ENCODE measurements around the gene NOTCH1.

DNA sequence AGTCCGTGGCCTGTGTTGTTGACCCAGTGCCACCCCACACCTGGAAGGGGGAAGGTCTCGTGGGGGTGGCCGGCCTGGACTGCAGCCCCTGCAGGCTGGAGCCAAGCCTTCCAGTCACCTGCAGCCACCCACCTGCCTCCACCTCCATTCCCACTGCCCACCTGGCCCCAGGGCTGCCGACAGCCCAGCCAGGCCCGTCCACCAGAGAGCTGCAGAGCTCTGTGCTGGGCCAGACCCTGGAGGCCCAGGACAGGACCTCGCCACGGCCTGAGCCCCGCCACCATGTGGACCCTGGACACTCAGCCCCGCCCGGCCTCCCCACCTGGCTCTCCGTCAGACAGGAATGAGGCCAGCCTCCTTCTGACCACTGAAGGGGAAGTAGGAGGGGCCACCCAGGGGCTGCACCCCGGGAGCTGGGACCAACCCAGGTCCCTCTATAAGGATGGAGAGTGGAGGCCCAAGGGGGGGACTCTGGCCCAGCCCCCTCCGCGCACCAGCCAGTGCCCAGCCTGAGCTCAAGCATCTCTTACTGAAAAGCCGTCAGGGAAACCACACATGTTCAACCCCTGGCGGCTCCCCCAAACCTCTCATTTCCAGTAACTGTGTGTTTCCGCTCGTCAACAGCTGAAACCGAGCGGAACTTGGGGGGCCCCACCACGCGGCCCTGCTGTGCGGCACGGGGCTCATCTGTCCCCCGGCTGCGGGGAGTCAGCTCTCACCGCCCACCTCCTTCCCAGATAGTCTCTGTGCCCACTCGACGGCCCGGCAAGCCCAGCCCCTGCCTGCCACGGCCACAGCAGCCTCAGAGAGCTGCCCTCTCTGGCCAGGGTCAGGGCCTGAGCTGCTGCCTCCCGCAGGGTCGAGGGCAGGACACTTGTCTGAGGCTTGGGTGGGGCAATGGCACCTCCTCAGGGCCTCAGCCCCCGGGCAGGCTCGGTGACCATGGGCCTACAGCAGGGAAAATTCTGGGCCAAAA lies 12.8 kb downstream of the NOTCH1 start:
- TF ChIP-seq, protein P1, sequence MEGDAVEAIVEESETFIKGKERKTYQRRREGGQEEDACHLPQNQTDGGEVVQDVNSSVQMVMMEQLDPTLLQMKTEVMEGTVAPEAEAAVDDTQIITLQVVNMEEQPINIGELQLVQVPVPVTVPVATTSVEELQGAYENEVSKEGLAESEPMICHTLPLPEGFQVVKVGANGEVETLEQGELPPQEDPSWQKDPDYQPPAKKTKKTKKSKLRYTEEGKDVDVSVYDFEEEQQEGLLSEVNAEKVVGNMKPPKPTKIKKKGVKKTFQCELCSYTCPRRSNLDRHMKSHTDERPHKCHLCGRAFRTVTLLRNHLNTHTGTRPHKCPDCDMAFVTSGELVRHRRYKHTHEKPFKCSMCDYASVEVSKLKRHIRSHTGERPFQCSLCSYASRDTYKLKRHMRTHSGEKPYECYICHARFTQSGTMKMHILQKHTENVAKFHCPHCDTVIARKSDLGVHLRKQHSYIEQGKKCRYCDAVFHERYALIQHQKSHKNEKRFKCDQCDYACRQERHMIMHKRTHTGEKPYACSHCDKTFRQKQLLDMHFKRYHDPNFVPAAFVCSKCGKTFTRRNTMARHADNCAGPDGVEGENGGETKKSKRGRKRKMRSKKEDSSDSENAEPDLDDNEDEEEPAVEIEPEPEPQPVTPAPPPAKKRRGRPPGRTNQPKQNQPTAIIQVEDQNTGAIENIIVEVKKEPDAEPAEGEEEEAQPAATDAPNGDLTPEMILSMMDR (IDR thresholded peaks at IDR 0.05; ENCODE audit: low read depth, low read length) = no peak
- TF ChIP-seq EZH2phosphoT487 (IDR thresholded peaks at IDR 0.05; ENCODE audit: low read depth) = no peak
